DND-41 (cell line): Measurements from ENCODE around the gene MVB12B.

ENCODE experiments used
- CTCF ChIP-seq: IDR thresholded peaks from 2 replicates; pipeline ENCODE4 v1.5.1; 2012; ENCODE audit warnings: borderline replicate concordance, low read length, moderate library complexity, mild to moderate bottlenecking; ENCODE audit not compliant: poor library complexity, severe bottlenecking; ENCODE audit errors: extremely low read depth
- EZH2 ChIP-seq: IDR thresholded peaks from 3 replicates; pipeline ENCODE4 v1.6.1; 2012; ENCODE audit warnings: borderline replicate concordance, low read depth, mild to moderate bottlenecking, moderate library complexity, low read length, inconsistent platforms; ENCODE audit not compliant: severe bottlenecking

- TF ChIP-seq CTCF (no peak), EZH2 (no peak)
Measured at GRCh38 chr9:126453156-126453963, 126.7 kb downstream of the MVB12B start.
